GM06990 (cell line): ENCODE results near the gene EML6.

Experiments used
- DNase-seq: peaks from one replicate; pipeline ENCODE4 v3.0.0-alpha.2; 2011; ENCODE audit not compliant: insufficient read length; ENCODE audit errors: extremely low read depth
- H3K27me3 ChIP-seq: replicated peaks from 2 replicates; pipeline ENCODE4 v1.6.0; 2011; ENCODE audit warnings: low read length; ENCODE audit not compliant: control insufficient read depth, insufficient read depth
- H3K36me3 ChIP-seq: 2 replicates; pipeline ENCODE4 v1.5.1; 2011; ENCODE audit warnings: low read length; ENCODE audit not compliant: control insufficient read depth, insufficient read depth
- H3K4me3 ChIP-seq: replicated peaks from 2 replicates; pipeline ENCODE4 v1.5.1; 2011; ENCODE audit warnings: low read depth, mild to moderate bottlenecking, control low read depth, low read length
- CTCF ChIP-seq: IDR thresholded peaks from 2 replicates; pipeline ENCODE4 v1.5.1; 2011; ENCODE audit warnings: low read length, control low read depth, mild to moderate bottlenecking, inconsistent platforms; ENCODE audit not compliant: insufficient read depth, poor library complexity, severe bottlenecking

Gene EML6

GRCh38 chr2:54950811-54951210 is 227.3 kb downstream of the EML6 start:
- no peaks in the 10 kb centered on the region for H3K36me3 ChIP-seq
- no peak for DNase-seq
- no peak overlapping the region for H3K4me3 ChIP-seq
- H3K27me3 ChIP-seq = no peaks in the 10 kb centered on the region
- TF ChIP-seq CTCF = no peak

- Histone ChIP-seq H3K36me3 (no peaks in the 10 kb centered on the region), H3K4me3 (no peak overlapping the region), H3K27me3 (no peaks in the 10 kb centered on the region)
- DNase-seq = no peak
- TF ChIP-seq CTCF = no peak
These were observed 229.0 kb downstream of the EML6 start for GRCh38 chr2:54952425-54952824.

- H3K4me3 ChIP-seq = no peak overlapping the region
- H3K27me3 ChIP-seq = no peaks in the 10 kb centered on the region
- H3K36me3 ChIP-seq = no peaks in the 10 kb centered on the region
- DNase-seq = no peak
- no peak for TF ChIP-seq CTCF
These were observed 229.6 kb downstream of the EML6 start for GRCh38 chr2:54952978-54953456.

- H3K36me3 ChIP-seq = no peaks in the 10 kb centered on the region
- DNase-seq = no peak
- H3K4me3 ChIP-seq = no peak overlapping the region
- TF ChIP-seq CTCF = no peak
- no peaks in the 10 kb centered on the region for H3K27me3 ChIP-seq
These were observed 230.7 kb downstream of the EML6 start for GRCh38 chr2:54954158-54954557.

- Histone ChIP-seq H3K27me3 (no peaks in the 10 kb centered on the region), H3K4me3 (no peak overlapping the region), H3K36me3 (no peaks in the 10 kb centered on the region)
- peak; percentile 25 for DNase-seq
- TF ChIP-seq CTCF = no peak
These were observed 231.4 kb downstream of the EML6 start for GRCh38 chr2:54954705-54955357.

GRCh38 chr2:54955358-54956110 is 232.1 kb downstream of the EML6 start:
- DNase-seq = no peak
- Histone ChIP-seq H3K4me3 (no peak overlapping the region), H3K36me3 (no peaks in the 10 kb centered on the region), H3K27me3 (no peaks in the 10 kb centered on the region)
- TF ChIP-seq CTCF = no peak
